ENCODE data around the gene ATP11B. TPM values are rescaled to one million over a fixed set of nuclear protein-coding genes. Genes with fewer than 3 reads are reported as not detected.

ATP11B gene
- total and polyA plus RNA-seq, 2 experiments from 2014 or later = 5.8 to 24.7 TPM

- TF ChIP-seq ZNF462 (CRISPR knock-in tag; IDR thresholded peaks at IDR 0.05) = no peak
- TF ChIP-seq CREB1 (CRISPR knock-in tag; IDR thresholded peaks at IDR 0.05; ENCODE audit: low read depth) = no peak
- TF ChIP-seq ZNF114 (CRISPR knock-in tag; IDR thresholded peaks at IDR 0.05) = no peak
- no peak for TF ChIP-seq ZNF331 (CRISPR knock-in tag; IDR thresholded peaks at IDR 0.05; ENCODE audit: low read depth)
Observed at GRCh38 chr3:182911782-182912111, 118.4 kb downstream of the ATP11B start (continued).

- no peaks in the 10 kb centered on the region for H3K79me2 ChIP-seq (replicated peaks; ENCODE audit: insufficient read depth)
- H3F3A ChIP-seq (replicated peaks; ENCODE audit: low read depth) = no peaks in the 10 kb centered on the region
- H3K27ac ChIP-seq (ENCODE audit: low read depth) = no peak overlapping the region
- Mint-ChIP-seq H3K9me3 (no peaks in the 10 kb centered on the region), H3K27ac (no peak overlapping the region), H3K4me1 (peaks cover 12% of the 10 kb centered on the region; the same call in 2 of the 3 replicates), H3K36me3 (ENCODE audit: low read depth) (no peaks in the 10 kb centered on the region), H3K4me3 (no peak overlapping the region), H3K27me3 (ENCODE audit: insufficient read depth, low read depth, poor library complexity) (no peaks in the 10 kb centered on the region)
- no peaks in the 10 kb centered on the region for H3K9me2 ChIP-seq (ENCODE audit: insufficient read depth)
- H3K4me2 ChIP-seq = no peak overlapping the region
- no peak overlapping the region for H2AFZ ChIP-seq
- no peaks in the 10 kb centered on the region for H3K4me1 ChIP-seq (ENCODE audit: insufficient read depth)
- DNase-seq (ENCODE audit: low spot score) = no peak
- H4K20me1 ChIP-seq (replicated peaks; ENCODE audit: insufficient read depth) = no peaks in the 10 kb centered on the region
- ATAC-seq = no peak
- no peak overlapping the region for H3K4me3 ChIP-seq
- H3K36me3 ChIP-seq (ENCODE audit: insufficient read depth) = no peaks in the 10 kb centered on the region
- no peaks in the 10 kb centered on the region for H3K27me3 ChIP-seq (ENCODE audit: insufficient read depth)
- TF ChIP-seq POLR2AphosphoS5 (IDR thresholded peaks at IDR 0.05; ENCODE audit: low read depth) (no peak), STAT1 (IDR thresholded peaks at IDR 0.05; ENCODE audit: unreplicated experiment) (no peak), REST (IDR thresholded peaks at IDR 0.05; ENCODE audit: unreplicated experiment) (no peak), ETS1 (IDR thresholded peaks at IDR 0.05) (no peak), CREB1 (CRISPR knock-in tag; IDR thresholded peaks at IDR 0.05; ENCODE audit: low read depth) (no peak), EZH2phosphoT487 (IDR thresholded peaks at IDR 0.05; ENCODE audit: unreplicated experiment) (no peak)
Observed at GRCh38 chr3:182912474-182912873, 119.2 kb downstream of the ATP11B start.
